DND-41 (cell line): Measurements from ENCODE around the gene PRSS57.
A peak's percentile ranks its signal among the peaks of the same experiment; 100 is the strongest.

Source experiments
- ATAC-seq: fragments of 200-7000 bp; cut with Tn5 transposase; 3 replicates; pipeline ENCODE4 v1.9.1; 2021; ENCODE audit warnings: low read depth; ENCODE audit not compliant: insufficient read depth
- DNase-seq: peaks from one replicate; pipeline ENCODE4 v3.0.0-alpha.2; 2020
- H2AFZ ChIP-seq: 2 replicates; pipeline ENCODE4 v1.6.0; 2012; ENCODE audit warnings: low read depth, low read length
- H3K27ac ChIP-seq: 2 replicates; pipeline ENCODE4 v1.5.1; 2012; ENCODE audit warnings: low read length, inconsistent platforms
- H3K27me3 ChIP-seq: fragments of 200-600 bp; sonication (generic); 2 replicates; pipeline ENCODE4 v1.6.0; 2012; ENCODE audit warnings: low read length, mild to moderate bottlenecking, inconsistent platforms; ENCODE audit not compliant: insufficient read depth, poor library complexity
- H3K36me3 ChIP-seq: 2 replicates; pipeline ENCODE4 v1.5.1; 2012; ENCODE audit warnings: low read length, inconsistent platforms; ENCODE audit not compliant: insufficient read depth
- H3K4me1 ChIP-seq: 2 replicates; pipeline ENCODE4 v1.5.1; 2012; ENCODE audit warnings: mild to moderate bottlenecking, low read length; ENCODE audit not compliant: insufficient read depth
- H3K4me2 ChIP-seq: 2 replicates; pipeline ENCODE4 v1.6.0; 2012; ENCODE audit warnings: mild to moderate bottlenecking, moderate library complexity, low read length, inconsistent platforms; ENCODE audit not compliant: insufficient read depth
- H3K4me3 ChIP-seq, 2 experiments: fragments of 200-600 bp in 1 of 2; shearing (Covaris generic) in 1 of 2; 2 replicates each; pipeline ENCODE4 v1.5.1; 2012 to 2016; ENCODE audit warnings: inconsistent platforms in 2 of 2, low read length in 2 of 2, mild to moderate bottlenecking in 2 of 2, low read depth in 1 of 2, moderate library complexity in 1 of 2
- H3K79me2 ChIP-seq: 2 replicates; pipeline ENCODE4 v1.6.0; 2012; ENCODE audit warnings: low read length, inconsistent platforms; ENCODE audit not compliant: insufficient read depth
- H3K9ac ChIP-seq: 2 replicates; pipeline ENCODE4 v1.6.0; 2012; ENCODE audit warnings: low read depth, mild to moderate bottlenecking, inconsistent platforms, low read length, moderate library complexity
- H3K9me3 ChIP-seq: 2 replicates; pipeline ENCODE4 v1.5.1; 2012; ENCODE audit warnings: low read length, moderate library complexity, mild to moderate bottlenecking, inconsistent platforms; ENCODE audit not compliant: insufficient read depth, severe bottlenecking
- H4K20me1 ChIP-seq: 2 replicates; pipeline ENCODE4 v1.6.0; 2012; ENCODE audit warnings: low read length; ENCODE audit not compliant: insufficient read depth
- CTCF ChIP-seq: IDR thresholded peaks from 2 replicates; pipeline ENCODE4 v1.5.1; 2012; ENCODE audit warnings: borderline replicate concordance, low read length, moderate library complexity, mild to moderate bottlenecking; ENCODE audit not compliant: poor library complexity, severe bottlenecking; ENCODE audit errors: extremely low read depth
- EZH2 ChIP-seq: IDR thresholded peaks from 3 replicates; pipeline ENCODE4 v1.6.1; 2012; ENCODE audit warnings: borderline replicate concordance, low read depth, mild to moderate bottlenecking, moderate library complexity, low read length, inconsistent platforms; ENCODE audit not compliant: severe bottlenecking

Gene PRSS57

GRCh38 chr19:661427-662196 lies 33.6 kb downstream of the PRSS57 start:
- H3K4me1 ChIP-seq, result peaks cover 58% of the 10 kb centered on the region
- peak; percentile 68 for DNase-seq
- H3K4me2 ChIP-seq, result peak overlapping the region; percentile 95
- no peaks in the 10 kb centered on the region for H3K9me3 ChIP-seq
- H3K9ac ChIP-seq, result peak overlapping the region; percentile 97
- no peak overlapping the region for H2AFZ ChIP-seq
- H3K4me3 ChIP-seq, result peak overlapping the region; percentile 78 to 99
- ATAC-seq, result peak; percentile 57
- peaks cover 51% of the 10 kb centered on the region for H3K36me3 ChIP-seq
- no peak for TF ChIP-seq EZH2
- TF ChIP-seq CTCF, result no peak
- peaks cover 69% of the 10 kb centered on the region for H3K79me2 ChIP-seq
- peak overlapping the region; percentile 77 for H3K27ac ChIP-seq
- H3K27me3 ChIP-seq, result no peaks in the 10 kb centered on the region
- H4K20me1 ChIP-seq, result peaks cover 61% of the 10 kb centered on the region

GRCh38 chr19:660793-661426 lies 34.3 kb downstream of the PRSS57 start:
- Histone ChIP-seq H3K9me3 (no peaks in the 10 kb centered on the region), H3K36me3 (peaks cover 54% of the 10 kb centered on the region), H3K27me3 (no peaks in the 10 kb centered on the region), H3K79me2 (peaks cover 76% of the 10 kb centered on the region), H4K20me1 (peaks cover 68% of the 10 kb centered on the region), H3K27ac (peak overlapping the region; percentile 77), H3K4me3 (peak overlapping the region; percentile 78 to 99; a peak in 3 of 4 replicates), H3K9ac (peak overlapping the region; percentile 97), H3K4me2 (peak overlapping the region; percentile 95), H2AFZ (no peak overlapping the region), H3K4me1 (peaks cover 58% of the 10 kb centered on the region)
- DNase-seq (no peak), ATAC-seq (no peak)
- no peak for TF ChIP-seq EZH2
- TF ChIP-seq CTCF, result no peak

- Histone ChIP-seq H2AFZ (no peak overlapping the region), H3K79me2 (peaks cover 92% of the 10 kb centered on the region), H3K27ac (no peak overlapping the region), H3K27me3 (no peaks in the 10 kb centered on the region), H3K9me3 (no peaks in the 10 kb centered on the region), H4K20me1 (peaks cover 82% of the 10 kb centered on the region), H3K9ac (no peak overlapping the region), H3K4me1 (peaks cover 48% of the 10 kb centered on the region), H3K36me3 (peaks cover 66% of the 10 kb centered on the region), H3K4me3 (no peak overlapping the region), H3K4me2 (peak overlapping the region; percentile 95; the same call in 1 of the 2 replicates)
- ATAC-seq, result no peak
- no peak for DNase-seq
- TF ChIP-seq CTCF (no peak), EZH2 (no peak)
Measured at GRCh38 chr19:658916-659839, 36.1 kb downstream of the PRSS57 start.
